DMS79 (cell line): ENCODE data around the gene PLCB4.

Experiments used
- DNase-seq: peaks from one replicate; lab custom pipeline; 2025; lab: John Stamatoyannopoulos, UW

The PLCB4 gene

GRCh38 chr20:9179193-9179802 is 110.4 kb downstream of the PLCB4 start:
- DNase-seq = no peak

GRCh38 chr20:9179867-9180266 is 111.0 kb downstream of the PLCB4 start:
- DNase-seq = no peak

DNA sequence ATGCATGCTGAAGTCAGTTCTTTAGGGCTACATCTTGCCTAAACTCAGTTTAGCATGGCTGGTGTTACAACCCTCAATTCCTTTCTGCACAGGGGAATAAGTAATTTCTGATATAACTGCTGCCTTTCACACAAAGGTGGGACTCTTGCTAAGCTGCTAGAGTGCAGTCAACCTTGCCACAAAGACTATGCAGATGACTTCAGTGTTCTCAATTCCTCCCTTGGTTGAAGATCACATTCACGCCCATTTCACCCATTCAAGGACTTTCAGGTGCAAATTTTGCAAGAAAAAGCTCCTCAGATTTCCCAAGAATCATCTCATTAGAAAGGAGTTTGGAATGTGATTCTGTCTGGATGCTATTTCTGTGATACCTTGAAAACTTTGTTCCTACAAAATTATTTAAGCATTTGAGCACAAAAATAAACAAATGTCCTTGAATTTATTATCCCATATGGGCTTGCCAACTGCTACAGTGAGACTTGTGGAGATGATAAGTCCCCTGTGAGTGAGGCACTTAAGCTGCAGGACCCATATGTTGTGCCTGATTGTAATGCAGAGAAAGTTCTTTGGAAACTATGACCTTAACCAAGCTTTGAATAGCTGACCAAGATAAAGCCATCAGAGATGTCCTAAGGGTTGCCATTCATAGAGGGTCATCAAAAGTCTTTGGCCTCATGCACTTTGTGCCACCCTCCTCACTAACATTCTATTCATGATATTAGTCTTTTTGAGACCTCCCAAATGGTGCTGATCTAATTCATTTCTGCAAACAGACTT is 111.8 kb downstream of the PLCB4 start:
- DNase-seq = no peak

- no peak for DNase-seq
Observed at GRCh38 chr20:9185511-9185910, 116.6 kb downstream of the PLCB4 start.

DNA sequence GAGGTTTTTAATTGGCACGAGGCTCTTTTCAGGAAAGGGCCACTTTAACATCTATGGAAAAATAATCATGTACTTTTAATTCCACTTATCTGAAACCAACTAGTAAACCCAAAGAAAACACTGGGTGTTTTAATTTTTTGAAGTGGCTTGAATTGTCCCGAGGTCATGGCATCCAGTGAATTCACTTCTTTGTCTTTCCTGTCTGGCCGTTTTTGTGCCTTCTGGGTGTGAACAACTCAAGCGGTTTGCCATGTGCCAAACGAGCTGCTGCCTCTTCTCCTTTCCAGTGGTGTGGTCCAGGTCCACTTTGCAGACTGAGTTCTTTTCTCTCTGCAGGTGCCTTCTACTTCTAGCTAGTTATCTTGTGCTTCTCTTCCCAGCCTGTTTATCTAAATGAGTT is 117.5 kb downstream of the PLCB4 start:
- no peak for DNase-seq

GRCh38 chr20:9195031-9195430 is 126.1 kb downstream of the PLCB4 start:
- no peak for DNase-seq

- DNase-seq = no peak
Observed at GRCh38 chr20:9196110-9196509, 127.2 kb downstream of the PLCB4 start.

DNA sequence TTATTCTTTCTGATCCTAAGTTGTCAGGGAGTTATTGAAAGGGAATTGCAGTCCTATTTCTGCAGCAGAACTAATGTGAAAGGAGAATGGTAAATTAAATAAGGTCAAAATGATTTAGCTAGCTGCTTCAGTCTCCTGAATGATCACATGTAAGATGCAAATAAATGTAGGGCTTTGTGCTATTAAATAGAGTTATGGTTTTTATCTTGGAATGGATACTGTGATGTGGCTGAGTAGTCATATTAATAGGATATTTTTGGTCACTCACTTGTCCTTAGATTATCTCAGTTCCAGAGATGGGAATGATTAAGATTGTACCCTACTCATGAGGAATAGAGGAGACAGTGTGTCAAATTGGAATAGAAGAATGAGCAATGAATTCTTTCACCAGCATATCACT is 129.6 kb downstream of the PLCB4 start:
- DNase-seq = no peak

DNA sequence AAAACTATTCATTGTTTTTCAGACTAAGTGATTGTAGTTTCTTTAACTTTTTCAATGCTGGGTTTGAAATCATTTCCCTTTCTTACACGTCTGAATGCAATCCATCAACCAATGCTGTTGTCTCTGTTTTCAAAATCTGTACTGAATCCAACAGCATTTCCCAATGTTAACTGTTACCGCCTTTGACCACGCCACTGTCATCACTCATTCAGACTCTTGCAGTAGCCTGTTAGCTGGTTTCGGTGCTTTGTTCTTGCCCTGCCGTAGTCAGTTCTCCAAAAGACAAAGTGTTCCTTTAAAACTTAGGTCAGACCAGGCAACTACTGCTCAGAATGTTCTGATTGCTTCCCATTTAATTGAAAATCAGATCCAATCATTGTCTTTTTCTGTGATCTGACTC is 131.3 kb downstream of the PLCB4 start:
- DNase-seq = no peak

GRCh38 chr20:9200620-9201019 is 131.7 kb downstream of the PLCB4 start:
- no peak for DNase-seq

- DNase-seq = no peak
Observed at GRCh38 chr20:9202420-9203080, 133.7 kb downstream of the PLCB4 start.

DNA sequence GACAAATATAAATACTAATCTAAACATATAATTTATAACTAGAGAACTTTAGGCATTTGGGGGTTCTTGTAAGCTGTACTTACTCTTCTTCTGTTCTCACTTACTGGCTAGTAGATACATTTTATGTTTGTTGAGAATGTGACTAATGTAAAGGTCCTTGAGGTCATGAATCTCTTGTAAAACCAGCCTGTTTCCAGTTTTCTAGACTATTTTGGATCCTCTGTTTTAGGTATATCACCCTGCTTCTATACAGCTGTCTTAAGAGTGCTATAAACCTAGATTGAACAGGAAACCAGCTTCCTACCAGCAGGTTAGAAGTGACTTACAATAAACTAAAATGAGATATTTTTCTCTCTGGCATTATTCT is 134.2 kb downstream of the PLCB4 start:
- DNase-seq = no peak

DNA sequence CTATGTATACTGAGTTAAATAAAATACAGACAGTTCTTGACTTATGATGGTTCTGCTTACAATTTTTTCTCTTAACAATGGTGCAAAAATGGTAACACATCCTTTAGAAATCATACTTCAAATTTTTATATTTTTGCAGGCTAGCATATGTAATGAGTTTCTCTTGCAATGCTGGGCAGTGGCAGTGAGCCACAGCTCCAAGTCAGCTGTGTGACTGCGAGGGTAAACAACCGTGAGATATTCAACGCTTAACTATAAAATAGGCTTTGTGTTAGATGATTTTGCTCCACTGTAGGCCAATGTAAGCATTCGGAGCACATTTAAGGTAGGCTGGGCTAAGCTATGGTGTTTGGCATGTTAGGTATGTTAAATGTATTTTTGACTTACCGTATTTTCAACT is 136.1 kb downstream of the PLCB4 start:
- no peak for DNase-seq

- DNase-seq = no peak
Observed at GRCh38 chr20:9206486-9206885, 137.6 kb downstream of the PLCB4 start.

DNA sequence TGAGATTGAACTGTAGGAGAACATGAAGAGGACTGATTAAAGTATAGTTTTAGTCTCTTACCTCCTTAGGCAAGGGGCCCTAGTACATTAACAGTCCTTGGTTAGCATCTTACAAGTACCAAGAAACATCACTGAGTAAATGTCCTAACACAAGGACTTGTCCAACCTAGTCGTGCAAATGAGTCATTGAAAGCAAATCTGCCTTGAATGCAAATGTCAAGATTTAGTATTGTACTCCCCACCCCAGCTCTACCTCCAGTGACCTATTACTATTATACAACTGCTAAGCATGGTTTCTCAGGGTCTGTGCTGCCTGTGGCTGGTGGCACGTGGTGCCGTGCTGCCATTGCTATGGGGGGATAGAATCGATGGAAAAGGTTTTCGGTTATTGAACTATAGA is 138.4 kb downstream of the PLCB4 start:
- DNase-seq = no peak

DNA sequence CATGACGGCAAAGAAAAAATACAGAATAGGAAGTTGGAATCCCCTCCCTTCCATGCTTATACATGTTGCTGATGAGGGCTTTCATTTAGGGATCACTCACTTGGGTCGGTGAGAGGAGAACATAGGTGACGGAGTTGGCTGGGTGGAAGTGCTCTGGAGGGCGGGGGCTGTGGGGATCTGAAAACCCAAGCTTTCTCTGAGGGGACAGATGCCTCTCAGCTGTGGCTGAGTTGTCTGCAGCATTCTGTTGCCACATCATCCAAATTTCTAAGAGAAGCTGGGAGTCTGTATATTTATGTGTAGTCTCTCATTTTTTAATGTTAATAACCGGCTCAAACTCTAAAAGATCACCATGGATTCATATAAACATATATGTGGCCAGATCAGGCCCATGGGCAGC is 141.5 kb downstream of the PLCB4 start:
- no peak for DNase-seq

DNA sequence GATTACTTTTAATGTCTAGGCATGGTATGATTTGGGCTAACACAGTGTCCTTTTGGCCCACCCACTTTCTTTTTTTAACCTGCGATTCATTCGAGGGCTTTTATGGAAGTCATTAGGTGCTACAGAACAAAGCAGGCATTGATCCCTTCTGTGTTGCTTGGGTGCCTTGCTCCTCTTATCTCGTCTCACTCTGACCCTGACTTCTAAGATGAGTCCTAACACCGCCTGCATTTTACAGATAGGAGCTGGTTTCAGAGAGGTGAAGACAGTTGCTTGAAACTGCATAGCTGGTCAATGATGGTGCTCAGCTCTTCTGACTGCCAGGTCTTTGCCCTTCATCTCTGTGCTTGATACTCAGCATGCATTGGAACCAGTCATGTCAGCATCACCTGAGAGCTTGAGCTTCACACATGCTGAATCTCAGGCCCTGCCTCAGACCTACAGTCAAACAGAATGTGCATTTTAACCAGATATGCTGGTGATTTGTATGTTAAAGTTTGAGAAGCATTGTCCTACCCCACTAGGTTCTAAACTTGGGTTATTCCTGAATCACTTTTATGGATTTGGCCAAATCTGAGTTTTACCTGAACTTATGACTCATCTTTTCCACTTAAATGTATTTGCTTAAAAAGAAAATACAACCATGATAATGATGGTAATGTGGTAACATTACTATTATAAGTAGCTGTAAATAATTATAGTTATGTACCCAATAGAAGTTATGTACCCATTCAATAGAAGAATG is 142.3 kb downstream of the PLCB4 start:
- no peak for DNase-seq

GRCh38 chr20:9212735-9213134 is 143.8 kb downstream of the PLCB4 start:
- DNase-seq = no peak

- no peak for DNase-seq
Observed at GRCh38 chr20:9214685-9215084, 145.8 kb downstream of the PLCB4 start.

DNA sequence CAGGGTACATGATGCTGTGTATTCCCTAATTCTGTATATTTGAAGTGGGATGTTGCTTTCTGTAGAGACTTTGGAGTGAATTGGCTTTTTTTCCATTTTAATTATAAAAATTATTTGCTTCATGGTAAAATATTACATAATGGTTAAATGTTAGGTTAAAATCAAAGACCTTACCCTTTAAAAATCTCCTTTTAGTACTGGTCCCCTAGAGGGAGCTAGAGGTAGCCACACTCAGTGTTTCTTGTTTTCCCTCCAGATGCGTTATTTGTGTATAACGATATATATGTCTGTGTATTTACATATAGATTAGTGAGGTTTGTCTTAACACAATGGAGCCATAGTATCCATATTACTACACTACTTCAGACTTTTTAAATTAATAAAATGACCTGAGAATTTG is 146.7 kb downstream of the PLCB4 start:
- DNase-seq = no peak

DNA sequence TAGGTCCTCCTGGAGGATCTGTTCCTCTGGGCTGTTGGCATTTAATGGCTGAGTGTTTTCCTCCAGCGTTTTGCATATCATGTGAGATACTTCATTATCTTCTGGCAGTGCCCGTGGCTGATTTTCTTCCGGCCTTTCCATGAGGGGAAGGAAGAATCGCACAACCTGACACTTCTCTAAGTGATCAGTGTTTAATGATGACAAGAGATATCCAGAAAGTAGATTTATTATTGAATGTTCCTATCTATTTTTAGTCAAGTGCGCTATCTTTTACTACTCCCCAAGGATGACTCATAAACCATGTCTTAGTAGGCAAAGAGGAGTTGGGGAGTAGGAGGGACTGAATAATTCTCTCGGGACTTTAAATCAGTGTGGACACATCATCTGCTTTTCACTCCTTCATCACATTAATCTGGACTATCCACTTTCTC is 149.7 kb downstream of the PLCB4 start:
- no peak for DNase-seq

DNA sequence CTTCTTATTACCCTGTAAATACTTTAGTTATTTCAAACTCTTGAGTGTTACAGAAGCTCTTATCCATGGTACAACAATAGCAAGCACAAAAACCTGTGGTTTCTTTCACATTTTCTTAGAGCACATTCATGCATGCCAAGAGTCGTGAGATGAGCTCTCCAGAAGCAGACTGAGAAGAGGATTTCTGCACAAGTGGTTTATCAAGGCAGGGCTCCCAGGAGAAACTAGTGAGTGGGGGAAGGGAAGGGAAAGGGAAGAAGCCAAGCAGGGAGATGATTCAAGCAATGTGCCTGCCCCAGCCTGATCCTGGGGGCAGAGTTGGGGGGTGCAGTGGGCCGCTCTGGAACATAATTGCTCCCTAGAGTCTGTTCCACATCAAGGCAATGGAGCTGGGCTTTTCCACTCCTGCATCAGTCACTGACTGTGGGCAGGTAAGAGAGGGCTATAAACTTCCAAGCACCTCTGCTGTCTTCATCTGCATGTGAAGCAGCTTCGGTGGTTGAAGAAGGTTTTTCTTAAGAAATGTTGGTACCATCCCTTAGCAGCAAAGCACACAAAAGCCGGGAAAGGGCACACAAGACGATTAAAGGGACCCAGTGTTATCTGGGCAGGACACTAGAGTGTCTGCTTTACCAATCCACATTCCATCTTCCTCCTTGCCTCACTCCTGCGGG is 152.1 kb downstream of the PLCB4 start:
- peak; percentile 8 for DNase-seq
